EH (cell line): ENCODE data around the gene TSPEAR.
"Not testable (repeated sequence)": the region's sequence is repeated elsewhere in the genome, so short reads cannot be mapped to it uniquely, and the experiment has no call there.

ENCODE experiments used
- DNase-seq: peaks from one replicate; pipeline ENCODE4 v3.0.0-alpha.2; 2015; ENCODE audit warnings: low read depth

TSPEAR gene

DNA sequence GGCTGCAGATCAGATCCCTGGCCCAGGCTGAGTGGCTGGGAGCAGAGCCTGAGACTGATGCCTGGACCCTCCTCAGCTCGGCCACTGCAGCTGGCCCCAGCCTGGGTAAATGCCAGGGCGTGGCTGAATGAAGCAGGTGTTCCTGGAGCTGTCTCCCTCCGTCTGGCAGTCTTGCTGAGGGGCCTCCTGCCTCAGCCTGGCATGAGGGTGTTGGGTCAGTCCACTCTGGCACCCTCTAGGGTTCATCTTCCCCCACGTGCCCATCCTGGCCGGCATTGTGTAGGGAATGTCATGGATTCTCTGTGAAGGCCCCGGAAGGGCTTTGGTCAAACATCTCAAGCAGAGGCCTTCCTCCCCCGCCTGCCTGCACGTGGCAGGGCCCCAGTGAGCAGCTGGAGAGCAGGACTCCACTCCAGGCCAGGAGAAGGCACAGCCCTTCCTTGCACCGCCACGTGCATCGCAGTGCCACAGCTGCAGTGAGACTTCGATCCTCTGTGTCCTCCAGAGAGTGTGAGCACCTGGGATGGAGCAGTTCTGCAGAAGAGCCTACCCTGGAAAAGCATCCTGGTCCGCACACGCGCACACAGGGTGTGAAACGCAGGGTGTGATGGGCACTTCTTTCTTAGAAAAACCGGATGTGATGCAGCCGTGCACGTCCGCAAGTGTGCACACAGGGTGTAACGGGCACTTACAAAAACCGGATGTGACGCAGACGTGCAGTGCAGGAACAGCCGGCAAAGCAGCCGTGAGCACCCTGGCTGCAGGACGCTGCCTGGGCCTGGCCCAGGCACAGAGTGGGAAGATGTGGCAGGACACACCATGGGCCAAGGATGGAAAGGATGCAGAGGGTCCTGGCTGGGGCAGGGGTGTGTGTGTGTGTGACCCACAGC lies 142.5 kb downstream of the TSPEAR start:
- DNase-seq = no peak

DNA sequence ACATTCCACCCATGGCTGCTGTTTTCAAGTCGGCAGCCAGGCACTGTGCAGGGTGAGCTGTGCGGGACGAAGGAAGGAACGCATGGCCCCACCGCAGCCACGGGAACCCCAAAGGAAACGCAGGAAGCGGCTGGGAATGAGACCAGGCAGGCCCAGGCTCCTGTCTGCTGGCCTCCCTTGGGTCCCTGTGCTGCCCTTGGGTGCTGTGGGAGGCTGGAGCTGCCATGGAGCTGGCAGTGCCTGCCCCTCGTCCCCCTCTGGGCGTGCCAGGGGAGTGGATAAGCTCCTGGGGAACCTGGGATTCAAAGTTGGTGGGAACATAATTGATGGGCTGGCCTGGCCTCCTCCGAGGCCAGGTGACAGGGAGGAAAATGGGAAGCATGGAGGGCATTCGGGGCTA lies 143.1 kb downstream of the TSPEAR start:
- no peak for DNase-seq

DNA sequence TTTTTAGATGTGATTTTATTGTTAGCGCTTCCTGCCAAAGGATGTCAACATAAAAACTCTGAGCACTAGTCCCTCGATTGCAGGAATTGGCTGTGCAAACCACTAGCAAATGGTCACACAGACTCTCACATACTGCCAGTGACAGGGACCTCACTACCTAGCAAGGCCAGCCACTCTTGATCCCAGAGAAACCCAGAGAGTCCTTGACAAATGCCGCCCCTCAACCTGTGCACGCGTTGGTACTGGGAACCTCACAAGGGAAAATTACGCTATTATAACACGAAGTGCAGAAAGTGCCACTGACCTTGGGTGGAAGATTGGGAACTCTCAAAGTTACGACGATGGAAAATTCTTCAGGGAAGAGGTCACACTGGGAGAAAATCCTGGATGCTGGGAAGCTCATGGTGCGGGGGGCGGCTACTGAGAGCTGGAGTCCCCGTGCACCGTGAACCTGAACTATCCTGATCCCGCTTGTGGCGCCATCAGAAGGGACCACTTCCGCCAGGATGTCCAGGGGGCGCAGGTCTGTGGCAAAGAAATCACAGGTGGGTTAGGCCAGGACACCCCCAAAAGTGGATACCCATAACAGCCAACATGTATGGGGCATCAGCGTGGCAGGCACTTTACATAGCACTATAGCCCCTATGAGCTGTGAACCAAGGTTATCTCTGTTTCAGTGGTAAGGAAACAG lies 143.7 kb downstream of the TSPEAR start:
- DNase-seq = no peak

DNA sequence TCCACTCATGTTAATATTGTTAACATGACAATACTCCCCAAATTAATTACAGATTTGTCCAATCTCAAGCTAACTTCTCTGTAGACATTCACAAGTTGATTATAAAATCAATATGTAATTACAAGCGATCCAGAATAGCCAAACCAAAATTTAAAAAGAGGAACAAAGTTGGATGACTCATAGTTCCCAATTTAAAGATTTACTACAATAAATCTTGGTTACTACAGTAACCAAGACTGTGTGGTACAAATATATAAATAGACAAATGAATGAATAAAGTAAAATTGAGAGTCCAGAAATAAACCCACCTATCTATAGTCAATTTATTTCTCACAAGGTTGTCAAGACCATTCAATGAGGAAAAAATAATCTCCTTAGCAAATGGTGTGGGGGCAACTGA lies 145.0 kb downstream of the TSPEAR start:
- no peak for DNase-seq

DNA sequence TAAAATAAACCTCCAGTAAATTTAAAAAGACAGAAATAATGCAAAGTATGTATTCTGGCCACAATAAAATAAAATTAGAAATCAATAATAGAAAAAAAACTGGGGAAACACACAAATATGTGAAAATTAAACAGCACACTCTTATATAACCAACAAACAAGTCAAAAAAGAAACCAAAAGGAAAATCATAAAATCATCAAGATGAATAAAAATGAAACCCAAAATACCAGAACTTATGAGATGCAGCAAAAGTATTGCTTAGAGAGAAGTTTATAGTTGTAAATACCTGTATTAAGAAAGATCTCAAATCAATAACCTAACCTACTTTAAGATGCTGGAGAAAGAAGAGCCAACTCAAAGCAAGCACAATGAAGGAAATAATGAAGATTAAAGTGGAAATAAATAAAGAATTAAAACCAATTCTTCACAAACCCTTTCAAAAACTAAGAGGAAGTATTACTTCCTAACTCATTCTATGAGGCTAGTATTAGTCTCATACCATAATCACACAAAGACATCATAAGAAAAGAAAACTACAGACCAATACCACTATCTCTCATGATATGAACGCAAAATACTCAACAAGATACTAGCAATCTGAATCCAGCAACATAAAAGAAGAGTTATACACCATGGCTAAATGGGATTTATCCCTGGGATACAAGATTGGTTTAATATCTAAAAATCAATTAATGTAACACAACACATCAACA lies 146.3 kb downstream of the TSPEAR start:
- no peak for DNase-seq

DNA sequence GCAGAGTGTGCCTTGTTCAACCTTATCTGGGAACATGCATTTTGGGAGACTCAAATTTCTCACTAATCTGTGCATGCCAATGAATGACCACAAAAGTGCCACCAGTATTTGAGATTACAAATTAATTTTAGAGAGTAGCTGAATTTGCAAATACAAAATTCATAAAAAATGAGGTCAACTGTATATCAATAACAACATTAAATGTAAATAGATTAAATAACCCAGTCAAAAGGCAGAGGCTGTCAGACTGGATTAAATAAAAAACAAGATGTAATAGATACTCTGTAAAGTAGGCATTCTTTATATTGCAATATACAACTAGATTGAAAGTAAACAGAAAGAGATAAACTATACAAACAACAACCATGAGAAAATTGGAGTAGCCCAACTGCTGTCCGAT lies 147.3 kb downstream of the TSPEAR start:
- no peak for DNase-seq

DNA sequence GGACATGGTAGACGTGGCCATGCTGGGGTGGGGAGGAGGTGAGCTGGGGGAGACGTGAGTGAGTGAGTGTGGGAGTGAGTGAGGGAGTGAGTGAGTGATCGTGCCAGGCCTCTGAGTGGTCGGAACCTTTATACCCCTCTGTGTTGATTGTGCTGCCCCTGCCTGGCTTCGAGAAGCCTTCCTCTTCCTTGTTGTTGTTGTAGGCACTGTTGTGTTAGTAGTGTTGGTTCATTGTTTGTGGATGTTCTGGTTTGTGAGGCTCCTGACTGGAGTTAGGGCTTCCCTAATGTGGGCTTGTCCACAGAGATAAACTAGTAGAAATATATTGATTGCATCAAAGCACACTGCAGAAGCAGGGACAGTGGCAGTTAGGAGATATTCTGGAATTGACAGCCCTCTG lies 152.7 kb downstream of the TSPEAR start, which contains the start of gene KRTAP10-3:
TSS of gene KRTAP10-3 (minus strand) at position 101 of the 400 bp plus-strand sequence. CDS start at position 21, 80 bp downstream.
- DNase-seq = no peak

DNA sequence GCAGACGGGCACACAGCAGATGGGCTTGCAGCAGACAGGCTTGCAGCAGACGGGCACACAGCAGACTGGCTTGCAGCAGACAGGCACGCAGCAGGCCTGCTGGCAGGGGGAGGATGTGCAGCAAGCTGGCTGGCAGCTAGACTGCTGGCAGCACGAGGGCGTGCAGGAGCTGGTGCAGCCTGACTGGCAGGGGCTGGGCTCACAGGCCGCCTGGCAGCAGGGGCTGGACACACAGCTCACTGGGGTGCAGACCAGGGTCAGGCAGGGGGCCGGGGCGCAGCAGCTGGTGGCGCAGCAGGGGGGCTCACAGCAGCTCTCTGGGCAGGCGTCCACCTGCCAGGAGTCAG lies 153.1 kb downstream of the TSPEAR start:
- DNase-seq = not testable (repeated sequence)

DNA sequence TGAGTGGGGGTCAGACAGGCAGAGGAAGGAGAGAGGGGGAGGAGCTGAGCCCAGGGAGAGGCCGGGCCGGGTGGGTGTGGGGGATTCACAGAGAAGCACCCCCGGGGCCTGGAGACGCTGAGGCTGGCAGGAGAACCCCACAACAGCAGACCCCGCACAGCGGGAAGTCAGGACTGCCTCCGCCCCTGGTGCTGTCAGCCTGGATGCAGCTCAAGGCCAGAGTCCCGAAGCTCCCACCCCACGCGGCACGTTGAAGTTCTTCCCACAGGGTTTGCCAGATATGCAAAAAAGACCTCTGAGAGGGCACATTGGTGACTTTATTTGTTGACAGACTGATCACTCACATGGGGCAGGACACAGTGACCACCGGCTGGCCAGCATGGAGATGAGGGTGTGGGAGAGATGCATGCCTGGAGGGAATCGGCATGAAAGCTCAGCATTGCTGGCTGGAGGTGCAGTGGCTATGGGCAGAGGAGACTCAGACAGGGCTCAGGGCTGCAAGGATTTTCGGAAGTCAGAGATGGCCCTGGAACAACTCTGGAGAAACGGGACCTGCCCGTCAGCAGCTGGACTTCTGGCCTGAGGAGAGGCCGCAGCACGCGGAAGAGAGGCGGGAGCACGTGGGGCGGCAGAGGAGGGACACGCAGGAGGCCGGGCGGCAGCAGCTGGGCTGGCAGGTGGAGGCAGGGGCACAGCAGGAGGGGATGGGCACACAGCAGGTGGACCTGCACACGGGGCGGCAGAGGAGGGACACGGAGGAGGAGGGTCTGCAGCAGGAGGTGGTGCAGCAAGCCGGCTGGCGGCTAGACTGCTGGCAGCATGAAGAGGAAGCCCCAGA lies 153.7 kb downstream of the TSPEAR start:
- DNase-seq = no peak

DNA sequence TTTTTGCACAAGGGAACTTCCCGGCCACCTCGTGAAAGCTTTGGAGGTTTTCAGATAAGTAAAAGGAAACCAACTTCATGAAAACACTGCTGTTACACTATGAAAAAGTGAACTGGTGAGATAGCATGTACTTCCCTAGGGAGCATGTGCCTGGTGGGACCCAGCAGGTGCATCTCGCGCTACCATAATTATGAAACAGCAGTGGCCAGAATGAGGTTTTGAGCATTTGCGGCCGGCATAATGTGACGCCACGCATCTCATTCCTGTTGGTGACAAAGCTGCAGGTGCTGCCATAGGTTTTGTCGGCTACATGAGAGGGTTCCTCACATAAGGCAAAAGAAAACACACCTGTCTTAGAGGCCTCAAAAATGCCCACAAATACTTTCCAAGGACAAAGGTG lies 154.5 kb downstream of the TSPEAR start:
- DNase-seq = no peak

DNA sequence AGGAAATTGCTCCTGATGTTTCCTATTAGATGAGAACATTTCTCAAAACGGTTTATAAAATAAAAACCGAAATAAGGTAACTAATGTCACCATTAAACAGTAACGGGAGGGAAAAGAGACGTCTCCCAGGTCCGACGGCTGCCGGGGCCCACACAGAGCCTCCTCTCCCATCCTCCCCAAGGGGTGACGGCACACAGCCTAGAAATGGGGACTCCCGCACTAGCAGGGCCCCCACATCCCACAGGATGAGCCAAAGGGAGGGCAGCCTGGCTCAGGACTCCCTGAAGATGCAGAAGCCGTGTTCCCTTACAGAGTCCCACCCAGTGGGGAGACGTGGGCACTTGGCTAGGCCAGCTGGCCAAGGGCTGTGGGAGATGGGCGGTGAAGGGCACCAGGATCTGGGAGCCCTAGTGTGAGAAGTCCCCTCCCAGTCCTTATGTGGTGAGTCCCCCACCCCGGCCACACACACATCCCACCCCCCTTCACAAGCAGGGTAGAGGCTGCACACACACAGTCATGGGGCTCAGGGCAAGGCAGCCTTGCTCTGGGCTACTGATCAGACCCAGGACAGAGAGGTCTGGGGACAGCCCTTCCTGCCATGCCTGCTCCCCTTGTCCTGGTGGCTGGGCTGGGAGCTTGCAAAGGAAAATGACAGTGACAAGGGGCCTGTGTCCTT lies 156.0 kb downstream of the TSPEAR start:
- no peak for DNase-seq

DNA sequence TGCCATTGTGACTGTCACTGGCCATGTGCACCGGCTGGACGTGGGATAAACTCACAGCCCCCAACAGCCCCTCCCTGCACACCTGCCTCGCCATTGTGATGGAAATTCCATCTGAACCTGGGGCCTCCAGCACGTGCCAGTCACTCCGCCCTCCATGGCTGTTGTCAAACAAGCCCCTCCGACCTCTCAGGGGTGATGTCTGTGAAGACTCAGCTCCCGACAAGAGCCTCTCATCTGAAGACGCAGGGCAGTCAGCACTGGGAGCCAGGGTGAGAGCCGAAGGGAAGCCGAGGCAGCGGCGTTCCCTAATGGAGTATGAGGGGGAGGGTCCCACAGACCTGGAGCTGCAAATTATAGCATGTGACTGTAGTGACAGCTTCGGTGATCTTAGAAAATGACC lies 158.7 kb downstream of the TSPEAR start:
- DNase-seq = no peak

DNA sequence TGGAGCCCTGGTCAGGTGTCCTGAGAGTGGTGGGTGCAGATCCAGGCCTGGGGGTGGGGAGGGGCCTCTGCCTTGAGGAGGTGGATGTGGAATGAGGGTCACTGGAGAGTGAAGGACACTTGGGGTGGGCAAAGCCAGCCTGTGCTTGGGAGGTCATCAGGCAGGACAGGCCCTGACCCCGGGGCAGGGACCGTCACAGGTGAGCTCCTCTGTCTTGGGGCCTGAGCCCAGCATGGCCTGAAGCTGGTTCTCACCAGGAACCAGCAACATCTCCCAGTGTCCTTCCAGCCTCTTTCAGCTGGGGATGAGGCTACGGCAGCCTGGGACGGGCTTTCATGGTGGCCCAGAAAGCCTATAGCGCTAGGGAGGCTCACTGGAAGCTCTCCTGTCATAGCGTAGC lies 159.2 kb downstream of the TSPEAR start:
- no peak for DNase-seq

DNA sequence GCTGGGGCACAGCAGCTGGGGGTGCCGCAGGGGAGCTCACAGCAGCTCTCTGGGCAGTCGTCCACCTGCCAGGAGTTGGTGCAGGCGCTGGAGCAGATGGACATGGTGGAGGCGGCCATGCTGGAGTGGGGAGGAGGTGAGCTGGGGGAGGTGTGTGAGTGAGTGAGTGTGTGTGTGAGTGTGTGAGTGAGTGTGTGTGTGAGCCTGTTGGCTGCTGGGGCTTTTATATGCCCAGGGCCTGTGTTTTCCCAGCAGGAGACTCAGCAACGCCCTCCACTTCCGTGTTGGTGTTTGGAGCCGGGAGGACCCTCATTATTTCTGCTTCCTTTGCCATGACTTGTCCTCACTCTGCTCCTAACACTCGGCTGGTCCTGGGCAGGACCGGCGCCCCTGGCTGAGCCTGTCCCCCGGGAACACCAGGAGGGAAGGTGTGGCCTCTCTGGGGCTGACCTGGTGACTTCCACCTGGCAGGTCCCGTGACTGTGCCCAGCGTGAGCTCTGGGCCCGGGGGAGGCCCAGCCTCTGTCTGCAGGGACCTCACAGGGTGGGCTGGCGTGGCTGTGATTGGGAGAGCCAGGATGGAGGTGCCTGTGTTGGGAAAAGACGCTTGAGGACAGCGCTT lies 159.9 kb downstream of the TSPEAR start, which contains the start of gene KRTAP10-2:
TSS of gene KRTAP10-2 (minus strand) at position 166 of the 622 bp plus-strand sequence. CDS start at position 119, 47 bp downstream.
- DNase-seq = no peak

DNA sequence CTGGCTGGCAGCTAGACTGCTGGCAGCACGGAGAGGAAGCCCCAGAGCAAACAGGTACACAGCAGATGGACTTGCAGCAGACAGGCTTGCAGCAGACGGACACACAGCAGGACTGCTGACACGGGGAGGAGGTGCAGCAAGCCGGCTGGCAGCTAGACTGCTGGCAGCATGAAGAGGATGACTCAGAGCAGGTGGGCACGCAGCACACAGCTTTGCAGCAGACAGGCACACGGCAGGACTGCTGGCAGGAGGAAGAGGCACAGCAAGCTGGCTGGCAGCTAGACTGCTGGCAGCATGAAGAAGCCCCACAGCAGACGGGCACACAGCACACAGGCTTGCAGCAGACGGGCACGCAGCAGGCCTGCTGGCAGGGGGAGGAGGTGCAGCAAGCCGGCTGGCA lies 160.6 kb downstream of the TSPEAR start:
- DNase-seq = no peak

DNA sequence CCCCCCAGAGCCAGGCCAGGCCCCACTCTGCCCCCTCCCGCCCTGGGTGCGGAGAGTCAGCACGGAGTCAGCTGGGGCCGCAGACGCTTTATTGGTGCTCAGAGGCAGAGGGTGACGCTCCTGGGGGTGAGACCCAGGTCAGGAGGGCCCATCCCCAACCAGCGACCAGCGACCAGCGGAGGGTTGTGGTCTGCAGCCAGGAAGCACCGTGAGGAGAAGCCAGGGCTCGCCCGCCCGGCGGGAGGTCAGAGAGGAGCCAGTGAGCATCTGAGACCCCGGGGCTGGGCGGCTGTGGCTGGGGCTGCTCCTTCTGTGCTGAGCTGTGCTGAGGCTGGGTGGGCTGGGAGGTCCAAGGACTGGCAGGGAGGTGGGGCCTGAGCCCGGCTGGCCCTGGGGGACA lies 161.1 kb downstream of the TSPEAR start:
- DNase-seq = not testable (repeated sequence)

DNA sequence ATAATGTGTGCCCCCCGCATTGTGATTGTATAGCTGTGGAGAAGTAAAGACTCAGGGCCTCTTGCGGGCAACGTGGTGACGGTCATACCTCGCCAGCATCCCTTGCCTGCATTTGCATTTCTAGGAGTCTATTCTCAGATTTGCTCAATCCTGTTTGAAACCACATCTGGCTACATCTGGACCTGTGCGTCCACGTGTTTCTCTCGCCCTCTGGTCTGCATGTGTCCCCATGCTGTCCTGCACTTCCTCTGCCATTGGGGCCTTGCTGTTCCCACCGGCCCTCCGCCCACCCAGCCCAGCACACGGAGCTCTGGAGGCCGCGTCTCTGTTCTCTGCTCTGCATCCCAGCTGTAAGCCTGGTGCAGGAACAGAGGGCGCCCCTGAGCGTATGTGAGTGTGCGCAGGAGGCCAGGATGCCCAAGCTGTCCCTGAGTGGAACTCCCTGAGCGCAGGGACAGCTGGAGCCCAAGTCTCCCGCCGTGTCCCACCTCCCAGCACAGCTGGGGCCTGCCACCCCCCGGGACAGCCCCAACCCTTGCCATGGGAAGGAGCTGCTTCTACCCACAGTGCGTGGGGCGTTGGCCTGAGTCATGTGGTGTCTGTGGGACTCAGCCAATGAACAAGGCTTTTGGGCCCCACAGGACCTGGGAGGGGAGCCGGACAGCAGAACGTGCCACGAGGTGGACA lies 161.7 kb downstream of the TSPEAR start:
- no peak for DNase-seq

DNA sequence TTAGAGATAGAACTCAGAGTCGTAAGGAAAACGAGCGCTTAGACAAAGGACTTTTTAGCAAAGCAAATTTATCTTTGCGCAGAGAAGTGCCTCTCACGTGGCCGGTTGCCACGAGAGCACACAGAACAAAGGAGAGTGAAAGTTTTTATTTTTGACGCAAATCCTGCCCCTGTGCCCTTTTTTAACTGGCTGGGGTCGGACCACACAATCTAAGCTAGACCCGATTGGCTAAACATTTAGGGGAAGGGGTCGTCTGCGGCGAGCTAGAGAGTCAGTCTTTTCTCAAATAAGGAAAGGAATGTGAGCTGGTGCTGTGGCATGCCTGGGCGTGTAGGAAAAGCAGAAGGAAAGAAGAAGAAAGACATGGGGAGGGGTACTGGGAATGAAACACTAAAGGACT lies 162.4 kb downstream of the TSPEAR start:
- no peak for DNase-seq

DNA sequence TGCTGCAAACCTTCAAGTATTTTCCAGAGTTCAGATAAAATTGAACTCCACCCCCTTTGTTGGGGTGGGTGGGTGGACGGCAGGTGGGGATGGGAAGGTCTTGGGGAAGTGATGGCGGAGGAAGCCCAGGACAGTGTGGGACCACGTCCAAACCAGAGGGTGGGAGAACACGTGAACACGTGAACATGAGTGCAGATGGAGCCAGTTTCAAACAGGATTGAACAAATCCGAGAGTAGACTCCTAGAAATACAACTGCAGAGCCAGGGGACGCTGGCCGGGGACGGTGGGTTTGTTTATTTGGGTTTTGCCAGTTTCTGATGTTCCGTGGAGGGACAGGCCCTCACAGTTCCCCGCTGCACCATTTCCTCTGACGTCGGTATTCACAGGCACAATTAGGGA lies 163.0 kb downstream of the TSPEAR start:
- DNase-seq = no peak
